ENCODE results near the gene SCCPDH.
A peak's percentile ranks its signal among the peaks of the same experiment; 100 is the strongest.
"Not testable (repeated sequence)": the region's sequence is repeated elsewhere in the genome, so short reads cannot be mapped to it uniquely, and the experiment has no call there.

The SCCPDH gene, protein sequence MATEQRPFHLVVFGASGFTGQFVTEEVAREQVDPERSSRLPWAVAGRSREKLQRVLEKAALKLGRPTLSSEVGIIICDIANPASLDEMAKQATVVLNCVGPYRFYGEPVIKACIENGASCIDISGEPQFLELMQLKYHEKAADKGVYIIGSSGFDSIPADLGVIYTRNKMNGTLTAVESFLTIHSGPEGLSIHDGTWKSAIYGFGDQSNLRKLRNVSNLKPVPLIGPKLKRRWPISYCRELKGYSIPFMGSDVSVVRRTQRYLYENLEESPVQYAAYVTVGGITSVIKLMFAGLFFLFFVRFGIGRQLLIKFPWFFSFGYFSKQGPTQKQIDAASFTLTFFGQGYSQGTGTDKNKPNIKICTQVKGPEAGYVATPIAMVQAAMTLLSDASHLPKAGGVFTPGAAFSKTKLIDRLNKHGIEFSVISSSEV

DNA sequence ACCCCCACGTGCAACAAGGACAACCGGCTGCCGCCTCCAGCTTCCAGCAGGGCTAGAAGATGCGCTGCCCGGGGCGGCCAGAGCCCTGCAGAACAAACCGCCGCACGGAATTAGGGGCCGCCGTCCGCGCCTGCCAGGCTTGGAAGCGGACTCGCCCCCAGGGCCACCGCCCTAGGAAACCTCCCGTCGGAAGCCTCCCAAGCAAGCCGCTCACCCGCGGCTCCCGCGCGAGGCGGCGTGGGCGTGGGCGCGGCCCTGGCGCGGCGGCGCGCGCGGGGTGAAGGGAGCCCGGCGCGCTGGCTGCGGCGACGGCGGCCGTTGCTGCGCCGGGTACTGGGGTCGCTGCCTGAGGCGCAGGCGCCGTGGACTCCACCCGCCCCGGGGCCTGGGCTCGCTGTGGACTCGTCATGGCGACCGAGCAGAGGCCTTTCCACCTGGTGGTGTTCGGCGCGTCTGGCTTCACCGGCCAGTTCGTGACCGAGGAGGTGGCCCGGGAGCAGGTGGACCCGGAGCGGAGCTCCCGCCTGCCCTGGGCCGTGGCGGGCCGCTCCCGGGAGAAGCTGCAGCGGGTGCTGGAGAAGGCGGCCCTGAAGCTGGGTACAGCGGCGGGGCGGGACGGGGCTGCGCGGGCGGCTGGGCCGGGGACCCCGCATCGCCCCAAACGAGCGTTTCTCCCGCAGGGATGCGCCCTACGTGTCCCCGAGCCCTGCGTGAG is at the start of gene SCCPDH:
TSS of gene SCCPDH (plus strand) at position 394 of the 715 bp plus-strand sequence. CDS start at position 408, 14 bp downstream.
- peak; percentile 48 for DNase-seq (ENCODE audit: low read depth)

DNA sequence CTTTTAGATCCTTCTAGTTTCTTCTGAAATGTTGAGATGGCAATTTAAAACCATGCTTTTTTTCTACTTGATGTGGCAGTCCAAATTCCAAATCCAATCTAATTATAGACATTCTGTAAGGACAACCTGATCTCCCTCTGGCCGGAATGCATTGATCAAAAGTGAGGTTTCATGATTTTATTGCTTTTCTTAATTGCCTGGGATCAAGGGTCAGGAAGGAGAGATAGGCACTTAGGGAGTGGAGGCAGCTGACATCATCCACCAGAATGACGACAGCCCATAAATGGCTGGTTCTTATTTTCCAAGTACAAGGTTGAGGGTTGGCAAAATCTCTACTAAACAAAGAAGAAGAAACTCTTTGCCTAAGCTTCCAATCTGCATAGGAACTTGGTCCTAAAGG is 46.4 kb upstream of the SCCPDH start:
- DNase-seq (ENCODE audit: low read depth), result no peak

DNA sequence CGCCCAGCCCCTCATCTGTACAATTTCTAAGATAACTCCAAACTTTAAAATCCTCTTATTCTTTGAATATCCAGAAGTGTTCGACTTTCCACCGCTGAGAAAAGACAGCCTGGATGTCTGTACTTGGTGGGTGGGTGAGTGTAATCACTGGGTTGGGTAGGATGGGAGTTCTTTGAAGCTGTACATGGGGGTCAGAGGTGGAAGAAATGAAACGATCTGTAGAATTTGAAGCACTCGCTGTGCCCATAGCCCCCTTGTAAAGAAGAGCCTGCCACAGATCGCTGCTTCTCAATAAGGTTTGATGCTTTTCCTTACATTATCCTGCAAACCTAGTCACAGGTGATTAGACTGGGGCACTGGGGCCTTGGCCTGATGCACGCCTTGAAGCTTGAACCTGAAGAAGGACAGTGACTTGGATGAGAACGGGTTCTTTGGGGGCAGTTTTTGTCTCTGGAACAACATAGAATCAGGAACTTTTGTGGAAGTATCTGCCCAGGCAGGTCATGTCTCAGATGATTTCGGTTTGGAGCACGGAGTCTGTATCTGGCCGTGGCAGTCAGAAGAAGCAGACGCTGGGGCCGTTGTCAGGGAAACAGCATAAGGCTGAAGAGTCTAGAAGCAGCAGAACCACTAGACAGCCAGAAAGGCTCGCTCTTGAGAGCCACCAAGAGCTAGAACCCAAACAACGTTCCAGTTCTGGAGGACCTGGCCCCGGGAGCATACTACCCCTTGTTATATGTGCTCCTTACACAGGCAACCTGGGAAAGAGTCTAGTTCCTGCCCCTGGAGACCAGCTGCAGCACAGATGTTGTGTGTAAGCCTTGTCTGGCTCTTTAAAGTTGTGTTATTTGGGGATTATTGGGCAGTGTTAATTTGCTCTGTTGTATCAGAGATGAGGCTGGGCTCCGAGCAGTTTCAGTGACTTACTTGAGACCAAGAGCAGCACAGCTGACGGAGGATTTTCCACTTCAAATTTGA is 45.1 kb upstream of the SCCPDH start:
- DNase-seq (ENCODE audit: low read depth), result no peak

DNA sequence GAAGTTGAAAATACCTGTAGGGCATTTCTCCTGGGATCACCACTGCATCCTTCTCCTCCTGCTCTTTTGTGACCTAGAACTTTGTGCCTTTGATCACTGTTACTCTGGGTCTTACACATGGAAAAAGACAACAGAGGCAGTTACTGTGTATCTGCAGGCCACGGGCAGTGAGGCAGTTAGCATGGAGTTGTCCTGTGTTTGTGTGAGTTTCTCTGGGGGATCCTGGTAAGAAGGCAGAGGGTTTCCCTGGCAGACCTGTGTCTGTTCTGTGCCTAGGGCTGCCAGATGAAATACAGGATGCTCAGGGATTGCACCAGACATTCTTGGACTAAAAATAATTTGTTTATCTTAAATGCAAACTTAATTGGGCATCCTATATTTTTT is 44.4 kb upstream of the SCCPDH start:
- DNase-seq (ENCODE audit: low read depth), result no peak

DNA sequence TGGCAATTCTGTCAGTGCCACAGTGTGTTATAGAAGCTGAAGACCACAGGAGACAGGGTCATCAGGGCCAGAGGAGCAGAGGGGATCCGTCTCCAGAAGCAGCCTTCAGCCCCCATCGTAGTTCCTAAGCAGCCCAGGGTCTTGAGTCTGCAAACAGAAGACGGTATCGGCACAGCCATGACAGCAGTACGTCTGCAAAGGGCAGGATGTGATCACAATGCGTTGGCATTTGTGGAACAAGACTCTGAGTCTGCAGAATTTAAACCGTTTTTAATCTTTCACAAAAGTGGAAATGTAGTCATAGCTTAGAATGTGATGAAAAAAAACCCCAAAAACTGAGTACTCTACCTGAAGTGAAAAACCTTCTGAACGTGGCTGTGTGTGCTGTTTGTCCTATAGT is 44.0 kb upstream of the SCCPDH start:
- no peak for DNase-seq (ENCODE audit: low read depth)

DNA sequence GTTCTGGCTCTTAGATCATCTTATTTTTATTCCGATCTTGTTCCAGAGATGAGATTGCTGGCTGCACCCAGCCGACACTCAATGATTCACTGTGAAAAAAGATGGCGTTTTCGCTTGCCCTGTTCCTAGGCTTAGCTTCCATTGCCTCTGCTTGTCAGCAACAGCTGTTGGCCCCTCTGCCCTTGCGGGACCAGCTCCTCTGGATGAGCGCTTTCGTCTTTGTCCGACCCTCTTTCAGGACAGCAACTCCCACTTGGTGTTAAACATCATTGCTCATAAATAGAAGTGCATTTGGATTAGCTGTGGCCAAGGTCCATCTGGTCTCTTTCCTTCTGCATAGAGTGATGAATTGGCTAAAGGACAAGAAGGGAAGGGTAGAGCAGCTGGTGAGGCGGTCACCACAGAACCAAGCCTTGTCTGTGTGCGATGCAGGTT is 43.5 kb upstream of the SCCPDH start:
- DNase-seq (ENCODE audit: low read depth), result no peak

DNA sequence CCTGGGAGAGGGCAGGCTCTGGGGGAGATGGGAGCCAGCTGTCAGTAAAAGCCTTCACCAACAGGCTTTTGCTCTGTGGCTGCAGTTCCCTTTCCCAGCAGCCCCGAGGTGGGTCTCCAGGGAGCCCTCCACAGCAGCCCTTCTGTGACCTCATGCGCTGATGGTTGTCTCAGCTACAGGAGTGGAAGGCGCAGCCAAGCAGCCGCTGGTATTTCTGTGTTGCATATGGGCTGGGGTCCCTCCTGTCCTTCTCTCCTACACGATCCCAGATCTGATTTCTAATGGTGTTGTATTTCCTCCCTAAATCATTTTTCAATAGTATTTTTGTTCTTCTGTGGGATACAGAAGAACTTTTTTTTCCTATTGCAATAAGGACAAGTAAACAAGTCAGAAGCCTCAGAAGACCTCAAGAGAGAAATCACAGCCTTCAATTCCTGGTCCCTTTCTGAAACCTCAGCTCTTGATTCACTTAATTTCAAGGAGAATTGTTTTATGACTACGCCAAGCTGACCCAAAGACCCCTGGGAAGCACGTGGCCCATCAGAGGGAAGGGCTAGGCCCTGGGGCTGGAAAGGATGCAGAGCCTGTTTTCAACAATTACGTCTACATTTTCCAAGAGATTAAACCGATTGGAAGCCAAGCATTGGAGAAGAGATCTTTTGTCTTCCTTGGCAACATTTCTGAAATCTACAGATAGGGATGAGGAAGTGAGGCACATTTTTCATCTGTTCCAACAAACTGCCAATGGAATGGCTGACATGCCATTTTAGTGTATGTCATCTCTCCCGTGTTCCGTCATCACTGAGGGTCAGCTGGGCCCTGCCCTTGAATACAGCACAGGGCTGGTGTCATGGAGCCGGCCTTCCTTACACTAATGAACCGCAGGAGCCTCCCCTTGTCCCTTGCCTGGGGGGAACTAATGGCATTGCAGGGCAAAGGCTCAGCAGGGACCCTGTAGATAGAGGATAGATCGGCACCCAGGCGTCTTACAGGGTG is 42.0 kb upstream of the SCCPDH start:
- no peak for DNase-seq (ENCODE audit: low read depth)

DNA sequence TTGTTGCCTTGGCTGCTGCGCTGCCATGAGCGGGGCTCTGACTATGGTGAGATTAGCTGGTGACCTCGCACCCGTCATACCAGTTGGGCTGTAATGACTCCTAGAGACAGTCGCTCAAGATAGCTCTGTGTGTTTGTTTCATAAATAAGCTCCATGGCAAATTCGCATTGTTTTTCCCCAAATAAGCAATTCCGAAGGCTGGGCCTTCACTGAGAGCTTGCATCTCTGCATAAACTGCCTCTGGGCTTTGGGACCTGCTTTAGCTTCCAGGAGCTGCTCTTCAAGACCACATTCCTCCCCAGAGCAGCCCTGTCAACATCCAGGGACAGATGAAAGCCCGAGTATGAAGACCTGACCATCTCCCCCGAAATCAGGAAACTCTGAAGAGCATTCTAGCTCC is 40.7 kb upstream of the SCCPDH start:
- DNase-seq (ENCODE audit: low read depth), result no peak

DNA sequence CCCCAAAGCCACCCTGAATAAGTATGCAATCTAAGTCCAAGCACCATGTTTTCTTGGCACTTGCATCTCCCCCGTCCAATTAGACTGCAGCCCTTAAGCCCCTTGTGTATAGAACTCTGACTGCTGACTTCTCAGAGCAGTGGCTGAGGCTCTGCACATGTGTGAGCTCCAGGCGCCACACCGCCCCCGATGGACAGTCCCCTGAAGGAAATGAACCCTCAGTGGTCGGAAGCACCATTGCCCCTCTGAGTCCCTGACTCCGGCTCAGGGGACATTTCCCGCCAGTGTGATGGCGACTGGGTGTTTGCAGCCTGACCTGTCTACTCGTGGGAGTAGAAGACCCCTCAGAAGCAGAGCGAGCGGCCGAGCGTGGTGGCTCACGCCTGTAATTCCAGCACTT is 37.2 kb upstream of the SCCPDH start:
- DNase-seq (ENCODE audit: low read depth), result no peak

DNA sequence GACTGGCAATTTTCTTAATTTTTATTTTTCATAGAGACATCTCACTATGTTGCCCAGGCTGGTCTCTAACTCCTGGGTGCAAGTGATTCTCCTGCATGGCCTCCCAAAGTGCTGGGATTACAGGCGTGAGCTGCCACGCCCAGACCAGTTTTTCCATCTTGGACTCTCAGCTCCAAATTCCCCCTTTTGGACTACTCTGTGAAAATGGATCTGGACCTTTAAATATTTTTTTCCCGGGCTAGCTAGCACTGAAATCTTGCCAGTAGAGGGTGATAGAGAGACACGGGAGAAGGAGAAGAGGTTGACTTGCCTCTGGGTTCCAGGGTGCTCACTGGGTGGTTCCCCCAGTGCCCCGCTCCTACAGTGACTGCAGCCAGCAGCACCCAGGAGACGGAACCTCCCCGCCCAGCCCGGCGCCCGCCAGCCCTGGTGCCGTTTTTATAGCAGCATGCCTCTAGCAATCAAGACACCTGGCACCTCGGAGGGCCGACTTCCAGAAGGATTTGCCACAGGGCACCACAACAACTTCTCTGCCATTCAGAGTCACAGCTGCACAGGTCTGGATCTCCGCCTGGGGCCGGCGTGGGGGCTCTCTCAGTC is 34.7 kb upstream of the SCCPDH start:
- DNase-seq (ENCODE audit: low read depth), result peak; percentile 52

DNA sequence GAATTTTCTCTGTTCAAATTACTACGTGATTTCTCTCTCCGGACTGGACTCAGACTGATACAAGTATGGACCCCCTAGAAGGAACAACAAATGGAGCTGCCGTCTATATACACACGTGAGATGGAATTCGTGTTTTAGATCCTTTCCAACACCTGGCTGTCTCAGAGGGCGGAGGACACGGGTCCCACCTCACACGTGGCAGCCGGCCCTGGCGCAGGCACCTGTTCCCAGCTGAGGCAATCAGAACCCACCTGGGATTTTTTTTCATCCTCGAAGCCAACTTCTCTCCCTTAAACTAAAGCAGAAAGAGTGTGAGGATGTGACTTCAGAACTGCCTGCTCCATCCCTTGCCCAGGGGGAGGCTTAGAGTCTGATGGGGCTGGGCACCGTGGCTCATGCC is 34.1 kb upstream of the SCCPDH start:
- DNase-seq (ENCODE audit: low read depth), result no peak

DNA sequence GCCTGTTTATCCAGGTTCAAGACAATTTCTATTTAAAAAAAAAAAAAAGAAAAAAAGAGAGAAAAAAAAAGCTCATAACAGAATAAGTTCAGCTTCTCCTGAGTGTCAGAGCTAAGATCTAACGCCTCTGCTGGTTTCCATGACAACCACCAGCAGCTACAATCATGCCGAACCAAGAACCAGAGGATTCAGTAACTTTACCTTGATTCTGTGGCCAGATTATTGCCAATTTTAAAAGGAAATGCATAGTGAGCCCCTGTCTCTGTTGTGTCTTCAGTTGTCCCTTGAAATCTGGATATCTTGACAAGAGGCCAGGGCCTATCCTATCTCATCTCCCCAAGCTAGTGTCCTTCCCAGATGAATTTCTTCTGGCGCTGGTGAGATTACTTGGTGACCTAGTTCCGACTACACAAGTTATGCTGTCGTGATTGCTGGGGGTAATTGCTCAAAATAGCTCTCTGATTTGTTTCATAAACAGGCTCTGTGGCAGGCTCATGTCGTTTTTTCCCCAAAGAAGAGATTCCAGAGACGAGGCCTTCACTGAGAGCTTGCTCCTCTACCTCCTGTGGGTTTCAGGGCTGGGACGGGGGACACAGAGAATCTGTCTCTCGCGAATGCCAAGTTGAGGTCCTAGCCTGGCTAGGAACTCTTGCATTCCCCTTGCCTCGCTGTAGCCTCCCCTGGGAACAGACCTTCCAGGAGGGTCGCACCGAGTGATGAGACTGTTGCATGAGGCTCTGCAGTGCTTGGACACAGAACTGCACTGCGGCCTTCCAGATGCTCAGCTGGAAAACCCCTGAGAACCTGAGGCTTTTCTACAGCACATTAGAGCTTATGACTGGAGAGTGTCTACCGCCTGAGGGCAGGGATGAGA is 32.4 kb upstream of the SCCPDH start:
- DNase-seq (ENCODE audit: low read depth), result no peak

DNA sequence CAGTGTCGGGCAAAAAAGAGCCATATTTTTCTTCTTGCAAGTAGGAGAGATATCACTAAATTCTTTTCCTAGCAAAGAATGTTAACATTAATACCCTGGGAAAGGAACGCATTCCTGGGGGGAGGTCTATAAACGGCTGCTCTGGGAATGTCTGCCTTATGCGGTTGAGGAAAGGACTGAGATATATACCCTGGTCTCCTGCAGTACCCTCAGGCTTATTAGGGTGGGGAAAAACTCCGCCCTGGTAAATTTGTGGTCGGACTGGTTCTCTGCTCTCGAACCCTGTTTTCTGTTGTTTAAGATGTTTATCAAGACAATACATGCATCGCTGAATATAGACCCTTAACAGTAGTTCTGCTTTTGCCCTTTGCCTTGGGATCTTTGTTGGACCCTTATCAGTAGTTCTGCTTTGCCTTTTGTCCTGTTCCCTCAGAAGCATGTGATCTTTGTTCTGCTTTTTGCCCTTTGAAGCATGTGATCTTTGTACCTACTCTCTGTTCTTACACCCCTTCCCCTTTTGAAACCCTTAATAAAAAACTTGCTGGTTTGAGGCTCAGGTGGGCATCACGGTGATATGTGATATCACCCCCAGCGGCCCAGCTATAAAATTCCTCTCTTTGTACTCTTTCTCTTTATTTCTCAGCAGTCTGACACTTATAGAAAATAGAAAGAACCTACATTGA is 29.9 kb upstream of the SCCPDH start:
- DNase-seq (ENCODE audit: low read depth), result not testable (repeated sequence)

DNA sequence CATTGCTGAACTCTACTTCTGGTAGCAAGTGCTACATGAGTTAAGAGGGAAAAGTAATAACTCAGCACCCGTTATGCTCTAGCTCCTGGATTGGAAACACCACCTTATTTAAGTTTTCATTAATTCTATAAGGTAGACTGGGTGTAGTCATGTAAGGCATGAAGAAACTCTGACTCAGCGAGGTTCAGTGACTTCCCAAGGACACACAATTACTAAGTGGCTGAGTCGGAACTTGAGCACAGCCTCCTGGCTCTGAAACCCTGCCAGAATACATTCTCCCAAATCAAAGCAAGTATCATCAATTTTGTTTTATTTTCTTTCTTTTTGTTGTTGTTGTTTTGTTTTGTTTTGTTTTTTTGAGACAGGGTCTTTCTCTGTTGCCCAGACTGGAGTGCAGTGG is 29.1 kb upstream of the SCCPDH start:
- no peak for DNase-seq (ENCODE audit: low read depth)

DNA sequence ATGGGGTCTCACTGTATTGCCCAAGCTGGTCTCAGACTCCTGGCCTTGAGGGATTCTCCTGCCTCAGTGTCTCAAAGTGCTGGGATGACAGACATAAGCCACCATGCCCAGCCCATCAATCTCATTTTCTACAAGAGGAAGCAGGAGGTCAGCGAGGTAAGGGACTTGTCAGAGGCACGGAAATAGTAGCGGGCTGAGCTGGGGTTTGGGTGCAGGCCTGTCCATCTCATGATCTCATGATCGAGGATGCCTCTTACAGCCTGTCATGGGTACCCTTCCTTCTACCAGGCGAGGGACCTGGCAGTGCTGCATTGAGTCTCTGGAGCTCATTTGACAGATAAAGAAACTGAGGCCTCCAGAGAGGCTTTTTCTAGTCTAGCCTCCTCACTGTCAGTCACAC is 28.5 kb upstream of the SCCPDH start:
- DNase-seq (ENCODE audit: low read depth), result no peak

DNA sequence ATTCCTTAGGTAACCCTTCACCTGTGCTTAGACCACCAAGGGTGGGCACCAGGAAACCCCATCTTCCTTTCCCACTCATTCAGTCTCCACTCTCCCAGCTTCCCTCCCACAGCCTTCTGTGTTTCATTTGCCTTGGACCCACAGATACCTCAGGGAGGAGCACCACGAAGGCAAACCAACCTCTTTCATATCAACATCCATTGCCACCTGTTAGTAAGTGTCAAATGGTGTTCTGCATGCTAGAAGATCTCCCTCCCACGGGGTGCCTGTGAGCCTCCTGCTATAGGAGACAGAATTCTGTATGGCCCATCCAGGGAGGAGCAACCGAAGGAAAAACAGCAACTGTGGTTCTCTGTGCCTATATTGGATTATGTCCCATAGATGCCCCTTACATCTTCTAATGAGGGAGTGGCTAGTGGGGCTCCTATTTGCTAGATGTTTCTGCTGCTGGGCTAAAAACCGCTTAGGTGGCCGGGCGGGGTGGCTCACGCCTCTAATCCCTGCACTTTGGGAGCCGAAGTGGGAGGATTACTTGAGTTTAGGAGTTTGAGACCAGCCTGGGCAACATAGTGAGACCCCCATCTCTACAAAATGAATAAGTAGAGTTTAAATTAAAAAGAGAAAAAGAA is 25.6 kb upstream of the SCCPDH start:
- DNase-seq (ENCODE audit: low read depth), result no peak

DNA sequence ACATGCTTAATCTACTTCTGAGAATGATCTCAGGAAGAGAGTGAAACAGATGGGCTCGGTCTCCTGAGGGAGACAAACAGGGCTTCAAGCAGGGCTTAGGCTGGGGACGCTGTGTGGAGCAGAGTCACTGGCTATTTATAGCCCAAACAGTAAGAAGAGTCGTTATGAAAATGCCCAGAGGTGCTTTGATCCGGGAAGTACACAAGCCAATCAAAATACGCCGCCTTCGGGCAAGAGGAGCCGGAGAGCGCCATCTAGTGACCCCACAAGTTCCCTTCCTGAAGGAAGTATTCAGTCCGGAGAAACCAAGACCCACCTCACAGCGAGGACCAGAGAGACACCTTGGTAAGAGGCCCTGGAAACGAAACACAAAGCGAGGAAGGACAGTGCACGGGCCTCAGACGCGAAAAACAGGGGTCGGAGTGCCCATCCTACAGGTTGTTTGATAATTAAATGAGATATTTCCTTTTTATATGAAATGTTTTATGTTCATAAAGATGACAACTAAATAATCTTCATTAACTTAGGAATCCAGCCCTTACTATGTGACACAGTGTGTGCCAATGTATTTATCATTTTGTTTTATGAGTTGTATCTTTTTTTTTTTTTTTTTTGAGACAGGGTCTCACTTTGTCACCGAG is 25.0 kb upstream of the SCCPDH start:
- DNase-seq (ENCODE audit: low read depth), result peak; percentile 65

DNA sequence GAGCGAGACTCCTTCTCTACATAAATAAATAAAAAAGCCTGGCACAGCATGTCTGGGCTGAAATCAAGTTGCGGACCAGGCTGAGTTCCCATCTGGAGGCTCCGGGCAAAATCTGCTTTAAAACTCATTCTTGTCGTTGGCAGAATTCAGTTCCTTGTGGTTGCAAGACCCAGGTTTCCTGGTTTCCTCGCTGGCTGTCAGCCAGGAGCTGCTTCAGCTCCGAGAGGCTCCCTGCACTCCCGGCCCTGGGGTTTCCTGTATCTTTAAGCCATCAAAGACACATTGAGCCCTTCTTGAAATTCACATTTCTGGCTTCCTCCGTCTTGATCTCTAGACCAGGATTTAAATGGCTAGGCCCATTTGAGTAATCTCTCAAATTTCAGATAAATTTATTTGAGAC is 20.6 kb upstream of the SCCPDH start:
- no peak for DNase-seq (ENCODE audit: low read depth)

Data from HS-27A (cell line).